Astrocyte (in vitro differentiated cells and primary cell): ENCODE measurements around the gene XYLB. TPM values are rescaled to one million over a fixed set of nuclear protein-coding genes. Genes with fewer than 3 reads are reported as not detected.

ENCODE experiments used
- DNase-seq: peaks from one replicate; pipeline ENCODE4 v3.0.0-alpha.2; 2010; ENCODE audit warnings: low read depth
- FAIRE-seq: peaks from 2 replicates; lab custom pipeline; 2011; peaks lifted over from hg19 to GRCh38; lab: Jason Lieb, UNC
- H2AFZ ChIP-seq: 2 replicates; pipeline ENCODE4 v1.6.0; 2012; ENCODE audit warnings: low read depth, low read length, inconsistent platforms
- H3K27ac ChIP-seq: 2 replicates; pipeline ENCODE4 v1.5.1; 2011; ENCODE audit warnings: low read depth, low read length, inconsistent platforms
- H3K27me3 ChIP-seq: 2 replicates; pipeline ENCODE4 v1.6.0; 2011; ENCODE audit warnings: low read length, inconsistent platforms; ENCODE audit not compliant: insufficient read depth
- H3K36me3 ChIP-seq: 2 replicates; pipeline ENCODE4 v1.5.1; 2011; ENCODE audit warnings: low read length, inconsistent platforms; ENCODE audit not compliant: insufficient read depth
- H3K4me1 ChIP-seq: 2 replicates; pipeline ENCODE4 v1.5.1; 2011; ENCODE audit warnings: low read length, inconsistent platforms; ENCODE audit not compliant: insufficient read depth
- H3K4me2 ChIP-seq: 2 replicates; pipeline ENCODE4 v1.6.0; 2012; ENCODE audit warnings: low read length, inconsistent platforms
- H3K4me3 ChIP-seq: 2 replicates; pipeline ENCODE4 v1.5.1; 2011; ENCODE audit warnings: low read depth, mild to moderate bottlenecking, low read length, inconsistent platforms; ENCODE audit not compliant: insufficient read depth
- H3K79me2 ChIP-seq: 2 replicates; pipeline ENCODE4 v1.6.0; 2012; ENCODE audit warnings: mild to moderate bottlenecking, low read length, inconsistent platforms; ENCODE audit not compliant: insufficient read depth
- H3K9ac ChIP-seq: 2 replicates; pipeline ENCODE4 v1.6.0; 2012; ENCODE audit warnings: mild to moderate bottlenecking, low read length, inconsistent platforms
- H3K9me3 ChIP-seq: 2 replicates; pipeline ENCODE4 v1.5.1; 2012; ENCODE audit warnings: low read depth, mild to moderate bottlenecking, low read length, inconsistent platforms; ENCODE audit not compliant: insufficient read depth
- H4K20me1 ChIP-seq: 2 replicates; pipeline ENCODE4 v1.6.0; 2012; ENCODE audit warnings: low read length, inconsistent platforms; ENCODE audit not compliant: insufficient read depth
- H3K27ac Mint-ChIP-seq: one replicate; pipeline ENCODE4 v1.8.0; 2021; ENCODE audit warnings: mild to moderate bottlenecking, mixed read lengths; ENCODE audit not compliant: unreplicated experiment
- H3K27me3 Mint-ChIP-seq: one replicate; pipeline ENCODE4 v1.8.0; 2021; ENCODE audit warnings: low read depth, mixed read lengths; ENCODE audit not compliant: unreplicated experiment
- H3K36me3 Mint-ChIP-seq: one replicate; pipeline ENCODE4 v1.8.0; 2021; ENCODE audit warnings: low read depth, mixed read lengths; ENCODE audit not compliant: unreplicated experiment
- H3K4me1 Mint-ChIP-seq: one replicate; pipeline ENCODE4 v1.8.0; 2021; ENCODE audit warnings: low read depth, mixed read lengths; ENCODE audit not compliant: unreplicated experiment
- H3K4me3 Mint-ChIP-seq: one replicate; pipeline ENCODE4 v1.8.0; 2021; ENCODE audit warnings: mild to moderate bottlenecking, moderate library complexity, mixed read lengths; ENCODE audit not compliant: unreplicated experiment
- H3K9me3 Mint-ChIP-seq: one replicate; pipeline ENCODE4 v1.8.0; 2021; ENCODE audit warnings: mild to moderate bottlenecking, mixed read lengths; ENCODE audit not compliant: unreplicated experiment
- EZH2 ChIP-seq: IDR thresholded peaks from 2 replicates; pipeline ENCODE4 v1.6.1; 2012; ENCODE audit warnings: mild to moderate bottlenecking, low read length, inconsistent platforms; ENCODE audit not compliant: insufficient read depth
- total RNA-seq: library from RNA; stranded (reverse); gene quantifications from 2 replicates; pipeline ENCODE4 v1.2.1, GENCODE V29; 2021
- TF ChIP-seq, protein P1 (sequence below): IDR thresholded peaks from 2 replicates; pipeline ENCODE4 v1.5.1; 2011; ENCODE audit warnings: low read depth, mild to moderate bottlenecking, inconsistent platforms, low read length, moderate library complexity; ENCODE audit not compliant: insufficient read depth

XYLB gene
- total RNA-seq, 1 donor from 2014 or later, result 2.3 TPM

DNA sequence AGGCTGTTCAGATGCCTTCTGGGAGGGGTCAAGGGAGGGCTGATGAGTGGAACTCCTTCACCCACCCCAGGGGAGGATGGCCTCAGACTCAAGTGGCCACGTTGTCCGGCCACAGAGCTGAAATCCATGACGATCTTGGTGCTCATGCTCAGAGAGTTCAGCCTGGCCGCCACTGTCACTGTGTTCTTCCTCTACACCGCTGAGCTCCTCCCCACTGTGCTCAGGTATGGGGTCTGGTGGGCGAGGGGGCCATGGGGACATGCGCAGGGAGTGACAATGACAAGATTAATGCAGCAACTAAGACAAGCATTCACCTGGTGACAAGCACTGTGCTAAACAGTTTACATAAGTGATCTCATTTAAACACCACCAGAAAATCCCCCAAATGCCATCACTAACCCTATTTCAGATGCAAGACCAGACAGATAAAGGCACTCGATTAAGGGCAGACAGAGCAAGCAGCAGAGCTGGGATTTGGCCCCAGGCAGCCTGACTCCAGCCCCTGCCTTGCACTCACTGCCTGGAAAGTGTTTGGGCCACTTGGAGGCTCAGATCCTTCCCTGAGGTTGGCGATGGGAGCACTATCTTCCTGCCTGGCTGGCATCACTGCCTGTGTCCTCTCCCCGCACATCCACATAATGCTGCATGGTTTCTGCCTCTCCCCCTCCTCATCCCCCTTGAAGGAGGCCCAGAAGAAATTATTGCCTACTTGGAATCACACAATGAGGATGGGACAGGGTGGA lies 30.9 kb upstream of the XYLB start:
- H3K9me3 ChIP-seq, result no peaks in the 10 kb centered on the region
- FAIRE-seq (no peak), DNase-seq (no peak)
- no peak for TF ChIP-seq EZH2
- TF ChIP-seq, protein P1, sequence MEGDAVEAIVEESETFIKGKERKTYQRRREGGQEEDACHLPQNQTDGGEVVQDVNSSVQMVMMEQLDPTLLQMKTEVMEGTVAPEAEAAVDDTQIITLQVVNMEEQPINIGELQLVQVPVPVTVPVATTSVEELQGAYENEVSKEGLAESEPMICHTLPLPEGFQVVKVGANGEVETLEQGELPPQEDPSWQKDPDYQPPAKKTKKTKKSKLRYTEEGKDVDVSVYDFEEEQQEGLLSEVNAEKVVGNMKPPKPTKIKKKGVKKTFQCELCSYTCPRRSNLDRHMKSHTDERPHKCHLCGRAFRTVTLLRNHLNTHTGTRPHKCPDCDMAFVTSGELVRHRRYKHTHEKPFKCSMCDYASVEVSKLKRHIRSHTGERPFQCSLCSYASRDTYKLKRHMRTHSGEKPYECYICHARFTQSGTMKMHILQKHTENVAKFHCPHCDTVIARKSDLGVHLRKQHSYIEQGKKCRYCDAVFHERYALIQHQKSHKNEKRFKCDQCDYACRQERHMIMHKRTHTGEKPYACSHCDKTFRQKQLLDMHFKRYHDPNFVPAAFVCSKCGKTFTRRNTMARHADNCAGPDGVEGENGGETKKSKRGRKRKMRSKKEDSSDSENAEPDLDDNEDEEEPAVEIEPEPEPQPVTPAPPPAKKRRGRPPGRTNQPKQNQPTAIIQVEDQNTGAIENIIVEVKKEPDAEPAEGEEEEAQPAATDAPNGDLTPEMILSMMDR, result no peak
- H2AFZ ChIP-seq, result no peak overlapping the region
- no peak overlapping the region for H3K27ac ChIP-seq
- no peak overlapping the region for H3K4me3 ChIP-seq
- H3K4me1 ChIP-seq, result no peaks in the 10 kb centered on the region
- no peak overlapping the region for H3K27ac Mint-ChIP-seq
- H3K4me2 ChIP-seq, result no peak overlapping the region
- H3K4me1 Mint-ChIP-seq, result no peaks in the 10 kb centered on the region
- H4K20me1 ChIP-seq, result no peaks in the 10 kb centered on the region
- H3K4me3 Mint-ChIP-seq, result no peak overlapping the region
- H3K27me3 ChIP-seq, result no peaks in the 10 kb centered on the region
- no peak overlapping the region for H3K9ac ChIP-seq
- no peaks in the 10 kb centered on the region for H3K79me2 ChIP-seq
- H3K9me3 Mint-ChIP-seq, result peaks cover 9% of the 10 kb centered on the region
- H3K36me3 ChIP-seq, result no peaks in the 10 kb centered on the region
- peaks cover 35% of the 10 kb centered on the region for H3K36me3 Mint-ChIP-seq
- H3K27me3 Mint-ChIP-seq, result peaks cover 16% of the 10 kb centered on the region

DNA sequence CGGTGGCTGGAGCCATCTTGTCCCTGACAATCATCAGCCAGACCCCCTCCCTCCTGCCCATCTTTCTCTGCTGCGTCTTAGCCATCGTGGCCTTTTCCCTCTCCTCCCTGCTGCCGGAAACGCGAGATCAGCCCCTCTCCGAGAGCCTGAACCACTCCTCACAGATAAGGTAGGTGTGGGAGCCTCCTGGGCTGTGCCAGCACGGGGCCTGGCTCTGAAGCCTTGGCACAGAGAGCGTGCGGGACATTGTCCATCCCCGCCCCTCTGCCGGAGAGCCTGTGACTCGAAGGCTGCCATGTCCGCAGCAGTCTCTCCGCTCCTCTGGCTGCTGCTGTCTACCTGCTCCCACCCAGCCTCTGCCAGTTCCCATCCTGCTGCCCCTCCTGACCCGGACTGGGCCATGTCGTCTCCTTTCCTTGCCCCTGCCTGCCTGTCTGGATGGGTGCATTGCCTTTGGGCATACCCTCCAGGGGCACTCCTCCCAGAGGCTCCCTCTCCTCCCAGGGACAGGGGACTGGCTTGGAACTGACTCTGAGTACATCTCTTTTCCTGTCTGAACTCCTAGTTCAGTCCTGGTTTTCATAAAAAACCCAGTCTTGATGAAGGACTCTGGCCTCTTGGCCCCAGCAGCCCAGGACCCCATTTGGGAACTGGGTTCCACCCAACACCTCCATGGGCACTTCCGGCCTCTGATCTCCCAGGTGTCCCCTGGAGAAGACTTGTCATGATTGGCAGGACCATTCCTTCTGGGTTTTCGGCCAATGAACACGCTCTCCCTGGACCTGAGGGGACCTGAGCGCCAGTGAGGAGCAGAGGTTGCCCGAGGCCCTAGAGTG lies 30.0 kb upstream of the XYLB start:
- H3K4me3 ChIP-seq, result no peak overlapping the region
- Mint-ChIP-seq H3K4me1 (no peaks in the 10 kb centered on the region), H3K27ac (no peak overlapping the region), H3K4me3 (no peak overlapping the region), H3K27me3 (peaks cover 11% of the 10 kb centered on the region), H3K36me3 (peaks cover 30% of the 10 kb centered on the region), H3K9me3 (peaks cover 4% of the 10 kb centered on the region)
- no peaks in the 10 kb centered on the region for H3K27me3 ChIP-seq
- TF ChIP-seq, protein P1, result no peak
- TF ChIP-seq EZH2, result no peak
- no peak overlapping the region for H2AFZ ChIP-seq
- H3K9ac ChIP-seq, result no peak overlapping the region
- H3K79me2 ChIP-seq, result no peaks in the 10 kb centered on the region
- no peaks in the 10 kb centered on the region for H3K4me1 ChIP-seq
- no peak for DNase-seq
- H3K4me2 ChIP-seq, result no peak overlapping the region
- no peak overlapping the region for H3K27ac ChIP-seq
- FAIRE-seq, result no peak
- no peaks in the 10 kb centered on the region for H3K9me3 ChIP-seq
- H4K20me1 ChIP-seq, result no peaks in the 10 kb centered on the region
- H3K36me3 ChIP-seq, result no peaks in the 10 kb centered on the region
